Panc1 (cell line): Measurements from ENCODE around the gene BZW1.

Experiments used
- CTCF ChIP-seq: fragments of 450-650 bp; IDR thresholded peaks from 2 replicates; pipeline ENCODE4 v1.5.1; 2017; ENCODE audit warnings: mild to moderate bottlenecking
- POLR2AphosphoS5 ChIP-seq: IDR thresholded peaks from 2 replicates; pipeline ENCODE4 v1.6.1; 2012; ENCODE audit warnings: mild to moderate bottlenecking, low read depth, low read length, moderate library complexity

GRCh38 chr2:200784215-200784614, 27.5 kb upstream of the BZW1 start:
- no peak for TF ChIP-seq CTCF
- TF ChIP-seq POLR2AphosphoS5, result no peak
